NCI-H446 (cell line): Measurements from ENCODE around the gene GAN.

Experiments used
- DNase-seq, 2 experiments: peaks; one replicate each; lab custom pipeline; 2025; lab: John Stamatoyannopoulos, UW

GAN gene

DNA sequence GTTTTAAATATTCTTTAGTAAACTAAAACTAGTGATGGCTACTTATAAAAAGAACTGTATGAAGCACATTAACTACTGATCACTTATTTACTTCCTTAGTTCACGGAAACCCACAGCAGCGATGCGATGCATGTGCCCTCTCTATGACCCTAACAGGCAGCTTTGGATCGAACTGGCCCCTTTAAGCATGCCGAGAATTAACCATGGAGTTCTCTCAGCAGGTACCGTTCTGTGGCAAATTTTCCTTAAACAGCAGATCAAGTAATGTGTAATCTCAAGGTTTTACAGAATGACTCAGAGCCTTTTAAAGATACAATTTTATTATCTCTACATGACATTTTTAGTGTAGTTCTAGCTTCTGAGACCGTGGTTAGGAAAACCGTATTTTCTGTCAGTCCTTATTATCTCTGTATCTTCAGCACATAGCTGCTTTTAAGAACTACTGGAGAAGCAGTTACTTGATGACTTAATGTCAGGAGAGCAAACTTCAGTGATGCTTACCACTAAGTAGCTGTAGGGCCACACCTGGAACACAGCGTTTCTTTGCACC is 43.0 kb downstream of the GAN start:
- DNase-seq, result no peak

DNA sequence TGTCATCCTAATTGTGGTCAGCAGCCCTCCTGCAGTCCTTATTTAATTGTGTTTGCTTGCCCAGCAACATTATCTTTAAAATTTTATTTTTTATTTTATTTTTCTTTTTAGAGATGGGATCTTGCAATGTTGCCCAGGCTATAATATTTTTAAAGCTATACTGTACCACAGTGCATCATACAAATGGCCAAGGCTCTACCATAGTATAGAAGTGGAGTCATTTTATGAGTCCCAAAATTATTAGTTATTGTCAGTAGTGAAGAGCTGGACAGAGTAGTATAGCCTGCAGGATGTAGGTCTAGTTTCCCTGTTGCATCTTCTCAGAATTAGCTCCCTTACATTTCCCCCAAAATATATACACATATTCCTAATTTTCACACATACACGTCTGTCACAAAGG is 44.1 kb downstream of the GAN start:
- no peak for DNase-seq

DNA sequence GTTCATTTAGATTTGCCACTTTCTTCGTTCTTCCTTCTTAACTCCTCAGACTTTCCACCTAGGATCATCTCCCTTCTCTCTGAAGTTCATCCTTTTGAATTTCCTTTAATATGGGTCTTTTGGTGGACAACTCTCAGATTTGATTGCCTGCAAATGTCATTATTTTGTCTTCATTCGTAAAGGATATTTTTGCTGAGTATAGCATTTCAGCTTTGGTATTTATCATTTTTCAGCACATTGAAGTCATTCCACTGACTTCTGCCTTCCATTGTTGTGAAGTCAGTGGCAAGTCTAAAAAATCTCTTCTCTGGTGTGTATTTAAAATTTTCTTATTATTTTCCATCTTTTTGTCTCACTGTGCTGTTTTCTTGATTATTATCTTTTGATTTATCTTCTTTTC is 45.4 kb downstream of the GAN start:
- DNase-seq, result no peak

DNA sequence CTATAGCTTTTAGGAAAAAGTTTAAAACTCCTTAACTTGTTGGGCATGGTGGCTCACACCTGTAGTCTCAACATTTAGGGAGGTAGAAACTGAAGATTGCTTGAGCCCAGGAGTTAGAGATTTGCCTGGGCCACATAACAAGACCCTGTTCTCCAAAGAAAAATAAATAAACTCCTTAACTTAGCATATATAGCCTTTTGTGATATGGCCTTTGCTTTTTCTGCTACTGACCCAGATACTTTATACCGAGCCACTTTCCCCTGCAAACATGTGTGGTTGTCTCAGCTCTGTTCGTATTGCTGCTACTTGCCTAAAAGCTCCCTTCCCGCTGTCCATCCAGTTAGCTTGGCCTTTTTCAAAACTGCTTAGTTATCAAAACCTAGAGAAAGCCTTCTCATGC is 51.0 kb downstream of the GAN start:
- no peak for DNase-seq

DNA sequence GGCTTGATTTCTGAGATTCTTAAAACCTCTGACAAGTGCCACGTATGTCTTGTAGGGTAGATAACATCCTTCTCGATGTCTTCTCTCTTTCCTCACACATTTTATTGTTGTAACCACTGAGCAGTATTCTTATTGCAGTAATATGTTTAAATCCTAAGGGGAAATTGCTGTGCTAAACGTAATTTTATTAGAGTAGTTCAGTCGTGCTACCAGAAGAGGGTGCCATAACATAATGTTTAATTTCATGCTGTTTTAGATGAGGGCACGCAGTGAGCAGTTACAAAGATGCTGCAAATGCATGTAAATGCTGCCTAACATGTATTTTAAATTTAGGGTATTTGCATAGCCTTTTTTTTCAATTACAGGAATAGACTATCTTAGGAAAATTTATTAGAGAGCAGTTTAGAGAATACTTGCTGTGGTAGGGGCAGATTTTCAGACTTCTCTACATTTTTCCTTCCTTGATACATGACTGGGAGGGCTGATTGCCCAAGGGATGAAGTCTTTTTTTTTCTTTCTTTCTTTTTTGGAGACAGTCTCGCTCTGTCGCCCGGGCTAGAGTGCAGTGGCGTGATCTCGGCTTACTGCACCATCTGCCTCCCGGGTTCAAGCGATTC is 51.7 kb downstream of the GAN start:
- DNase-seq, result peak in 1 of 2 experiments; percentile 37

DNA sequence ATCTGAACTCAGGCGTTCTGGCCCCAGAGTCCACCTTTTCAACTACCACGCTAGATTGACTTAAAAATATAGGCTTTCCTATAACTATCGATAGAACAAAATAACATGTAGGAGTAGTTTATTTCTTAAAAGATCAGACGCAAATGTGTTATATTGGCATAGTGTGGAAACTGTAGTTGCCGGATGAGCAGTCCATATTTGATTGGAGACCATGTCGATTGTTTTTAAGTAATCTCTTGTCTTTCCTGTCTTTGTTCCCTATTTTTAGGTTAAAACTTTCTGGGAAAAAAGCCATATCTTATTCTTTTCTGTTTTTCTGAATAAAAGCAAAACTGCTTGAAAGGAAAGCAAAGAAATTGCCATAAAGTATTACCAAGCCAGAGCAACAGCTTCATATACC is 53.1 kb downstream of the GAN start:
- DNase-seq, result no peak

DNA sequence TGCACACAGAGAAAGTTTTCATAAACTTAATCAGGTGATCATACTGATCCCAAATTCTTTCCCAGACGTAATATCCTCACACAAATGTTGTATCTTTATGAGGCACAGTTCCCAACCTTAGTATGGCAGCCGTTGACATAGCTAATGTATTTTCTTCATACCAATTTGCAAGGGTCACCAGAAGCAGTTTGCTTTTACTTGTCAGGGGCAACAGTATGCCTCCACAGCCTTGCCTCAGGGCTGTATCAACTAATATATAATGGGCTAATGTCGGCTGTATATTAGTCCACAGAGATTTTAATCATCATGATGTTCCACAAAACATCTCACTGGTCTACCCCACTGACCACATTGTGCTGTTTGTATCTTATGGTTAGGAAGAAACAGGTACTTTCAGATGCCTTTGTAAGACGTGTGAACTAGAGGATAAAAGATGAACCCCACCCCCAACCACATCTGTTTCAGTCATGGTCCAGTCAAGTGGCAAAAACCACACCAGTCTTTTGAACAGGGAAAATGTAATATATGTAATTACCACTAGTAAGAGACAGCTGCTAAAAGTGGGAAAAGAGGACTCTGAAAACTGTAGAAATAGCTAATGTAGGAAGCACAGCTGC is 55.2 kb downstream of the GAN start:
- no peak for DNase-seq

DNA sequence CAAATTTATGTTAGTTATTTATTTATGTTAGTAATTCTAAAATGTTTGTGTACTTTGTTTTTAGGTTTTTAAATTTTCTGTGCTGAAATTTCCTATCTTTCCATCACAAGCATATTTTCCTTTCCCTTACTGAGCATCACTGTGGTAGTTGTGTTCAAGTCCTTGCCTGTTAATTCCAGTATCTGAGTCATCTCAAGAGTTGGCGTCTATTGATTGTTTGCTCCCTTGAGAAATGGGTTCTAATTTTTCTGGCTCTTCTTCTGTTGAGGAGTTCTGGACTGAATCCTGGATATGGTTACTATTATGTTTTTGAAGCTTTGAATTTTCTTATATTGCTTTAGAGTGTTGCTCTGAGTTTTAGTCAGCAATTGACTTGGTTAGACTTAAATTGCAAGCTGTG is 56.3 kb downstream of the GAN start:
- no peak for DNase-seq

DNA sequence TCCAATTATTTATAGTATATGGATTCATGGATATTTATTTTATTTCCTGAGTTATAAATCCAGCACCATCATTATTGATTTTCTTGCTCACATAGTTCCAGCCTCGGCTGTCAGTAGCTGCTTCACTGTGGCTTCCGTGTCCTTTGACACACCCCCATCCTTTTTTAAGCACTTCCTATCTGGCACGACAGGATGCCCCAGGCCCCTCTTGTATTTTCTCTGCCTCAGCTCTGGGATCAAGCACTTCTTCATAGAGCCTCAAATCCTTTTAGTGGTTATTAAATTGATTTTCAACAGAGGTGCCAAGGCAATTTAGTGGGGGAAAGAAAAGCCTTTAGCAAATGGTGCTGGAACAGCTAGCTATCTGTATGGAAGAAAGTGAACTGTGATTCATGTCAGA is 59.8 kb downstream of the GAN start:
- no peak for DNase-seq

DNA sequence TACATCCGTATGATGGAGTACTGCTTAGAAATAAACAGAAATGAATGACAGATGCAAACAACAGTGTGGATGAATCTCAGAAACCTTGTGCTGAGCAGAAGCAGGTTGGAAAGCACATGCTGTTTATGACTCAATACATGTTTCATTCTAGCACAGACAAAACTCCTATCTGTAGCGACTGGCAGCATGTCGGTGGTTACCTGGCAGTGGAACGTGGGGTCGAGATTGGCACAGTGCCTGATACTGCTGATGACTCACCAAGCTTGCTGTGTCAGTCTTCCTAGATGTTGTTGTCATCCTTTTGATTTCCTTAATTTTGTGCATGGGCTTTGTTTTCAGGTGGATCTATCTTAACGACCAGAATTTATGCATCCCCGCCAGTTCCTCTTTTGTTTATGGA is 62.1 kb downstream of the GAN start:
- DNase-seq, result no peak

DNA sequence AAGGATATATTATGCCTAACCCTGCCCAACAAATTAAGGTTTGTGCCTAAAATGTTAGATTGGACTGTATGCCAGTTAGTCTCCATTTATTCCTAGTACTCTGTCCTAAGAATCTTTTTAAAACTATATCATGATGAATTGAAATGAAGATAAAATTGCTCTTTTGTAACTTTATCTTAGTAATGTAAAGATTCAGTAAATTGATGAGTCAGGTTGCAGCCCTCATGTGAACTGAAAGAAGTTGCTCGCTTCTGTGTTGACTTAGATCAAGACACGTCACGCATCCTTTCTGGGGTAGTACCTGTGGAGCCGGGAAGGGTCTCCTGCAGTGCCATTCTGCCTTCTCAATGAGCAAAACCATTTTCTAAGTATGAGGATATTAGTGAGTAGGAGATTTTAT is 63.3 kb downstream of the GAN start:
- DNase-seq, result no peak

DNA sequence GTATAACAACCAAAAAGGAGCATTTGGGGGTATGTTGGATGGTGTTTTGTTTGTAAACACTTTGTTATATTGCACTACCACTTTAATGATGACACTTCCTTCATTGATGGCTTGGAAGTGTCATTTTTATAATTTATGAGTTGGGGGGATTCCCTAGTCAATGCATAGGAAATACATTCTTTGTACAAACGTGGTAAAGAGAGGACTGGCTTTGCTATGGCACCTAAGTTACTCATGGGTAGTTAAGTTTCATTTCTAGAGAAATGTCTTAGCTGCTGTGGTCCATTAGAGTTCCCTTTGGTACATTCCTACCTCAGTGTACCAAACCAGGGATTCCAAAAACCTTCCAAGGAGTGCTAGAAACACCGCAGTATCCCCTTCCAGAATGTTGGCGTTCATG is 66.2 kb downstream of the GAN start:
- no peak for DNase-seq

DNA sequence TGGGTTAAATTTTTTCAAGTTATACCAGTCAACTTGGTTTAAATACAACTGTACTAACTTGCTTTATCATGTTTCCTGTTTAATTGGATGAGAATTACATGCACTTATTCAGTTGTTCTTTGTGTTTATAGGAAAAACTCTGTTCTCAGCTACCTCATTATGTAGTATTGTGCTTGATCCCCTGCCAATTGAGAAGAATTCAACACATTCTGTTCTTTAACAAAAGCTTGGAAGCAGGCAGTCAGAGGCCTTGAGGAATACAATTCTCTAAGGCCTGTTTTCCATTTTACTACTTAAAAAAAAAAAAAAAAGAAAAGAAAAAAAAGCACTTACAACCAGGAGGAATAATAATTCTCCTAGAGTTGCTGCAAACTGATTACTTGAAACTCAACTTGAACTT is 69.2 kb downstream of the GAN start:
- no peak for DNase-seq

DNA sequence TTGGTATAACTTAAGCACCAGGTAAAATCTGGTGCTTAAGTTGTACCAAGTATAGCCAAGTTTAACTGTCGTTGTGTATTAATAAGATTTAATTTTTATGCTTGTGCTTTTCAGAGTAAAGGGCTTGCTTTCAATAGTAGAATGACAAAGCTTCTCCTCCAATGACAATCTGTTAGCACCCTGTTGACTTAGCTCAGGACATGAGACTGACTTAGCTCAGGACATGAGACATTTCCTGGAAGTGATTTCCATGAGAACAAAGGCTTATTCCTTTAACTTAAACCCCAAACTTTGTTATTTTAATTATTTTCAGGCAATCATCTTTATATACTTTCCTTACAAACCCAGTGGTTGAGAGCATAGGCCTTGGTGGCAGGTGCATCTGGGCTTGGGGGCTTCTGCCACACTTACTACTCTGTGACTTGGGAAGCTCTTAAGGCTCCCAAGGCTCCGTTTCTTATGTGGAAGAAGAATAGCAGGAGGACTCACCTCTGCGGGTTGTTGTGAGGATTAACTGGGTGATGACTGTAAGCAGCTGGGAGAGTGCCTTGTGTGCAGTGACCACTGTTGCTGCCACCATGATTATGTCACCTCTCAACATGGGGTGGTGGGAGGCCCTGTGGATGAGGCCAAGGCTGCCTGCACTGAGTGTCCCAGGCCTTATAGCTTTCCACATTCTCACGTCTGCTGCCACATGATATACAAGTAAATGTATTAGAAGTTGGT is 70.4 kb downstream of the GAN start:
- no peak for DNase-seq

DNA sequence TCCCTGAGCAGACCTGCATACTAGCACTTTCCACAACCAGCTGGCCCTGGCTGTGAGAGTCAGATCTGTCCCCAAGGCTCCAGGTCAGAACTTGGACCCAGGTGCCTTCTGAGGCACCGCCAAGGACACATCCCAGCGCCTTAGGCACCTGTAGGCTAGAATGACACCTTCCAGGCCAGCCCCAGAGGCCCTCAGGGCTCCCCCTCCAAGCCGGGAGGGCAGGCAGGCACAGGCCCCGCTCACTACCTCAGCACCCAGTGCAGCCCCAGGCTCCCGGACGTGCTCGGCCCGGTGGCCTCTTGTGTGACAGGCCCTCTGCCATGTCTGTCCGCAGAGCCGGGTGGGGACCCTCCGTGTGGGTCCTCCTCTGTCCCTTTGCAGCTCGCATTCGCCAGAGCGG is 73.6 kb downstream of the GAN start:
- no peak for DNase-seq

DNA sequence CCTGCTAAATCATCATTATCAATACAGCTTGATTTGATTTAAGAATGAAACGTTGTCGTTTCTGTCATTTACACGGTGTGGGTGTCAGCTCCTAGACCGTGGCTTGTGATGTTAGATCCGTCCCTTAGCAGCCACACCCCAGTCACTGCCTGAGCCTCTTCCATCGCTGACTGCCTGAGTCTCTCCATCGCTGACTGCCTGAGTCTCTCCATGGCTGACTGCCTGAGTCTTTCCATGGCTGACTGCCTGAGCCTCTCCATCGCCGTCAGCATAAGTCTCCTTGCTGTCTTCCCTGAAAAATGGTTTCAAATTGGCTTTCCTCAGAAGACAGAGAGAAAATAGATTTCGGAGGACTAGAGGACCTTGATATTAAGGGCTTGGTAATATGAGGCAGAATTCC is 76.1 kb downstream of the GAN start:
- no peak for DNase-seq

DNA sequence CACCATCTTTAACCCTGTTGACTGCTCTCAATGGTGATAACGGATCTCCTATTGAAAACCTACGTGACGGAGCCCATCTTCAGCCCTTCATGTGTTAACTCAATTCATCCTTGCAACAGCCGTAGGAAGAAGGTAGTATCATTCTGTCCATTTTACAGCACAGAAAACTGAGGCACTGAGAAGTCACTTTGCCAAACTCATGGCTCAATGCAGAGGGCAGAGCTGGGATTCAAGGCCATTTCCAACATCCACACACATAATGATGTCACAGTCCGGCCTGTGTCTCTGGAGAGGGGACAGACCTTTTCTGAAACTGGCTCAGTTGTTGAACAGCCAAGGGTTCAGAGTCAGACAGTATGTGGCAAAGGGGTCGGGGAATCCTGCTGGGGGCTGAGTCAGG is 77.2 kb downstream of the GAN start:
- DNase-seq, result no peak

DNA sequence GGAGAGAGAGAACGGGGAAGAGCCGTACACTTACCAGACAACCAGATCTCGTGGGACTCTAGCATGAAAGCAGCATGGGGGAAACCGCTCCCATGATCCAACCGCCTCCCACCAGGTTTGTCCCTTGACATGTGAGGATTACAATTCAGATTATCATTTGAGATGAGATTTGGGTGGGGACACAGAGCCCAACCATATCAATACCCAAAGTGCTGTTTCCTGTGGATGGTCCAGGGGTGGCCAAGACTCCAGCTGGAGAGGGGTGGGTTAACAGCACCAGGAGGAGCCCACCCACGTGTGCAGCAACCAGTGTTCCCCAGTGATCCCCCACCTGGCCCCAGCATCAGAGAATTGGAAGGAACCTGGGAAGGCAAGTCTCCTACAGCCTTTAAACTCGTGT is 79.7 kb downstream of the GAN start:
- no peak for DNase-seq

DNA sequence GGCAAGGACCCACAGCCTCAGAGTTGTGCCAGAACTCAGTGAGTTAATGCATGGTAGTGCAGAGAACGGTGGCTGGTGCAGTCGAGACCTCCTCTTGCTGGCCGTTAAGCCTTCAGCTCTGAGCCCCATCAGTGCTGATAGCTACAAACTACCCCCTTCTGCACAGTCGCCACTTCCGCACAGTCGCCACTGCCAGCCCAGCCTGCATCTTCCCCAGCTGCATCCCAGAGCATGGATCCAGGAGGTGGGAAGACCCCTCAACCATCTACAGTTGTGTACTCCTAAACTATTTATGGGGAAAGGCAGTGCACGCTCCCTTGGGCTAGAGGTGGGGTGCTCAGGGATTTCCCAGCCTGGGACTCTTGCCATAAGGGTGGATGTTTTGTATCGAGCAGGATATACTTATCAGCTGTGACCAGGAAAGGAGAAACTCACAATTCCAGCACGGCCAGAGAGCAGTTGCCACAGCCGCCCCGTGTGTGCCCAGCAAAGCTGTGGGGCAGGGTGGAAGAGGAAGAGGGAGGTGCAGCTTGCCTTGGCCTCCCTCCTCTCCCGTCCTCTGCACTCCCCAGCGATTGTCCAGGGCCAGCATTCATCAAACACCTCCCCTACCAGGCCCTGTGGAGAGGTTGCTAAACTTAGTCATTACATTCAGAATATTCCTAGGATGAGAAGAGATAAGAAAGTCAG is 80.3 kb downstream of the GAN start:
- no peak for DNase-seq

DNA sequence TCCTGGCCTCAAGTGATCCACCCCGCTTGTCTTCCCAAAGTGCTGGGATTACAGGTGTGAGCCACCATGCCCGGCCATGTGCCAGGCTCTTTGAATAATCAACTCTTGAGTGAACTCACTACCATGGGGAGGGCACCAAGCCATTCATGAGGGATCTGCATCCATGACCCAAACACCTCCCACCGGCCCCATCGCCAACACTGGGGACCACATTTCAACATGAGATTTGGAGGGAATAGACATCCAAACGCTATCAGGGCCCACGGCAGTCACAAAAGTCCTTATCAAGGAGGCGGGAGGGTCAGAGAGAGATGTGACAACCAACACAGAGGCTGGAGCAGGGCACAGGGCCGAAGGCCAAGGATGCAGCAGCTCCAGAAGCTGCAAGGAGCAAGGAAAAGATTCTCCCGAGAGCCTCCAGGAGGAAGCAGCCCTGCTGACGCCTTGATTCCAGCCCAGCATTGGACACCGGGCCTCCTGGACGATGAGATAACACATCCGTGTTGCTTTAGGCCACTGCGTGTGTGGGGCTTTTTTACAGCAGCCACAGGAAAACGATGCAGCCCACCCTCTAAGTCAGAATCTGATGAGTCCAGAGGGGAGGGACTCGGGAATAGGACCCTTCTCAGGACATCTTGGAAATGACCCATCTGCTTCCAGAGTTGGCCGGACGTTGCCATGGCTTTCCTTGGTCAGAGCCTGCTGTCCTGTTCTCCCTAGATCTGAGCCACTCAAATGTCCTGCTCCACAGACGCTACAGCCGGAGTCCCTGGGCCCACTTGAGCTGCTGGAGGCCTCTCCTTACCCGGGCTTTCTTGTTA is 82.5 kb downstream of the GAN start:
- no peak for DNase-seq

DNA sequence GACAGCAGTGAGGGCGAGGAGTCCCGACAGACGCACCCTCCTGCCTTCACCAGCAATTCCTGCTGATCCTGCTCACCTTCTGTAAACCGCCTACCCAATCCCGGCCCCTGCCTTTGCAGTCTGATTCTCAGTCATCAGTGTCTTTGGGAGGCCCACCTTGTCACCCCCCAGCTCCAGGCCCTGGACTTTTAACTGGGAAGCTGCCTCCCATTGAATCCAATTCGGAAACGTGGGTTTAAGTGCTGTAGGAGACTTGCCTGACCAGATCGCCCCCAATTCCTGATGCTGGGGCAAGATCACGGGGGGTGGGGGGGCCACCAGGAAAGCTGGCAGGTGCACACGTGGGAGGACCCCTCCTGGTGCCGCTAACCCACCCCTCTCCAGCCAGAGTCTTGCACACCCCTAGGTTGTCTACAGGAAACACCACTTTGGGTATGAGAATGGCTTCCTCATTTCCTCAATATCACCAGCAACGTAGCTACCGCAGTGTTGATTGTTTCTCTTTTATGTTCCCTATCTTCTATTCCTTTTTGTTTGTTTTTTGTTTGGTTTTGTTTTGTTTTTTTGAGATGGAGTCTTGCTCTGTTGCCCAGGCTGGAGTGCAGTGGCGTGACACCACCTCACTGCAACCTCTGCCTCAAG is 83.2 kb downstream of the GAN start:
- DNase-seq, result no peak
